GM19193 (cell line): ENCODE measurements around the gene MYL6B.
A peak's percentile ranks its signal among the peaks of the same experiment; 100 is the strongest.

Source experiments
- POLR2A ChIP-seq: IDR thresholded peaks from 4 replicates; pipeline ENCODE4 v1.6.1; 2011; ENCODE audit not compliant: insufficient read depth, insufficient read length; ENCODE audit errors: extremely low read depth

MYL6B gene

GRCh38 chr12:56205445-56205844, 53.1 kb downstream of the MYL6B start:
- TF ChIP-seq POLR2A: no peak

GRCh38 chr12:56206452-56207166, 54.2 kb downstream of the MYL6B start:
- TF ChIP-seq POLR2A: peak; percentile 14
